HG03439 (cell line): Measurements from ENCODE around the gene ELP6.

Source experiments
- ATAC-seq: cut with Tn5 transposase; IDR thresholded peaks from one replicate; pipeline ENCODE4 v1.9.1; 2021; ENCODE audit warnings: mild to moderate bottlenecking, moderate library complexity; ENCODE audit not compliant: unreplicated experiment

ELP6 gene

GRCh38 chr3:47513125-47513929 is at the start of gene ELP6:
Gene ELP6 (minus strand): TSS chr3:47513712. CDS start chr3:47513590, 122 bp downstream.
- ATAC-seq, result peak; percentile 96

GRCh38 chr3:47556351-47556750 is 42.8 kb upstream of the ELP6 start:
- ATAC-seq, result no peak

GRCh38 chr3:47554335-47554734 is 40.8 kb upstream of the ELP6 start:
- ATAC-seq, result no peak

GRCh38 chr3:47553407-47553806 is 39.9 kb upstream of the ELP6 start:
- no peak for ATAC-seq

GRCh38 chr3:47542471-47543173 is 29.1 kb upstream of the ELP6 start:
- ATAC-seq, result no peak

DNA sequence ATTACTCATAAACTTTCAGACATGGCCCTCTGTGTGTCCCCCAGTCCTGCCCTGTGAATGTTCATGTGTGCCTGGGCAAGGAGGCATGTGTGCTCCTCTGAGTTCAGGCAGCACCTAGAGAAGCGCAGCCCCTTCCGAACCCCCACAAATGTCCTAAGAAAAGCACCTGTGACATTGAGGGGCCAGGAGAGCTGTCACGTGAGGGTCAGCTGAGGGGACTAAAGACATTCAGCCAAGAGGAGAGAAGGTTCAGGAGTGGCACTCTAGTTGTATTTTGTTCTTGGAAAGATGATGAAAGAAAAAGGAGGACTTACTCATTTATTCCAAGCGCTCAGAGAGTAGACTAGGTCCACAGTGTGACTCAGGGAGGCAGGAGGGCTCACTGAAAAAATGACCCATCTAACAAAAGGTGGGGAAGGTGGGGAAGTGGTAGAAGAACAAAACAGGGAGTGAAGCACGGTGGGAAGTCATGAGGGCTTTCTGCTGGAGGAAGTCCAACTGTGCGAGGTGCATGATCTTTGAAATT is 28.1 kb upstream of the ELP6 start:
- no peak for ATAC-seq

- no peak for ATAC-seq
These were observed 26.8 kb upstream of the ELP6 start for GRCh38 chr3:47540281-47540680.

- ATAC-seq, result no peak
These were observed 23.5 kb upstream of the ELP6 start for GRCh38 chr3:47536967-47537366.

DNA sequence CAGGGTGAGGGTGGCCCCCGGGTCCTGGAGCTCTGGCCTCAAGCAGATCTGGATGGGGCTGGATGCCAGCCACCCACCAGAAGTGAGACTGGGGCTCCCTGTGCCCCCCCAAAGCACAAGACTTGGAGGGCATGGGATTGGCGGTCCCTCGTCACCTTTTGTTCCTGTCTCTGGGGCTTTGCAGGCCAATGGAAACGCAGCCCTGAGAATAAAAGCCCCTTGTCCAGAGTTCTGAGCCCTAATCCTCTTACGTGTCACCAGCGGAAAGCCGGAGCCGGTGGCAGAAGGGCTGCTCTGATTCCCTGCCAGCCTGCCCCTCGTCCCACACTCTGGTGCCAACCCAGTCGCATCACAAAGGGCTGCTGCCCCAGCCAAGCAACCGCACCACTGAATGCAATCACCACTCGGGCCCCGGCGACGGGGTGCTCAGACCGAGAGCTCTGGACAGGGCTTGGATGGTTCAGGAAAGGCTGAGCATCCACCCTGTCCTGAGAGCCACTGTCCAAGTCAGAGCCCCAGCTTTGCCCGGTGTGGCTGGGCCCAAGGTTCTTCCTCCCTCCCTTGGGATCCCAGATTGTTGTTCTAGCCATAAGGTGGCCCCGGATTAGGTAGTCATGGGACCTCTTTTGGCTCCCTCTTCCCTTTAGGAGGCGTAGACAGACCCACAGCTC is 22.8 kb upstream of the ELP6 start:
- ATAC-seq, result no peak

- ATAC-seq, result no peak
These were observed 20.5 kb upstream of the ELP6 start for GRCh38 chr3:47533996-47534454.

- ATAC-seq, result no peak
These were observed 20.0 kb upstream of the ELP6 start for GRCh38 chr3:47533481-47533880.

DNA sequence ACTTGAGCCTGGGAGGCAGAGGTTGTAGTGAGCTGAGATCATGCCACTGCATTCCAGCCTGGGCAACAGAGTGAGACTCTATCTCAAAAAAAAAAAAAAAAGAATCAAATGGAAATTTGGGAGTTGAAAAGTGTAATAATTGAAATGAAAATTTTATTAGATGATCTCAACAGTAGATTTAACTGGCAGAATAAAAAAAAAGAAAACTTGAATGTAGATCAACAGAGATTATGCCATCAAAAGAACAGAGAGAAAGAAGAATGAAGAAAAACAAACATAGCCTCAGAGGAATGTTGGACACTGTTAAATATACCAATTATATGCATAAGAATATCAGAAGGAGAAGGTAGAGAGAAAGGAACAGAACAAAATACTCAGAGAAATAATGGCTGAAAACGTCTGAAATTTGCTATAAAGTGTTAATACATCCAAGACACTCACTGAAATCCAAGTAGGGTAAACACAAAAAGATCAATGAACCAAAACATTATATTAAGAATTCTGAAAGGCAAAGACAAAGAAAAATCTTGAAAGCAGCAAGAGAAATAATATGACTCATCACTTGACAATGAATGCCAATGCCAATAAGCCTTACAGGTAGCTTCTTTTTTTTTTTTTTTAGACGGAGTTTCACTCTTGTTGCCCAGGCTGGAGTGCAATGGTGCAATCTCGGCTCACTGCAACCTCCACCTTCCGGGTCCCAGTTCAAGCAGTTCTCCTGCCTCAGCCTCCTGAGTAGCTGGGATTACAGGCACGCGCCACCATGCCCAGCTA is 14.6 kb upstream of the ELP6 start:
- ATAC-seq, result no peak

DNA sequence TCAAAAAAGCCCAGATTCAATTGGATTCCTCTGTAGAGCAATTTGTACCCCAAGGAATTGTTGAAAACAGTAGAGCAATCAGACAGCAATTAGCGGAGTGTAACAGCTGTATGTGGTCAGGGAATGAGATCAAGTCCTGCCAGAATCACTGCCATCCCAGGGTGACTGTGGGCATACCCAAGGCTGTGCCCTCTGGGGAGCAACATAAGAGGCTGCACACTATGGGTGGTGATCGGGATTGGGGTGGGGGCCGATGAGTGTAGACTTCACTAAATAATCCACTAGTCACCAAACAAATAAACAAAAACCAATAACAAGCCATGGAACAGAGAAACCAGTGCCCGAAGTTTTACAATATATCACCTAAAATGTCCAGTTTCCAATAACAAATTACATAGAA is 12.1 kb upstream of the ELP6 start:
- no peak for ATAC-seq

- no peak for ATAC-seq
These were observed 10.0 kb upstream of the ELP6 start for GRCh38 chr3:47523310-47524073.

DNA sequence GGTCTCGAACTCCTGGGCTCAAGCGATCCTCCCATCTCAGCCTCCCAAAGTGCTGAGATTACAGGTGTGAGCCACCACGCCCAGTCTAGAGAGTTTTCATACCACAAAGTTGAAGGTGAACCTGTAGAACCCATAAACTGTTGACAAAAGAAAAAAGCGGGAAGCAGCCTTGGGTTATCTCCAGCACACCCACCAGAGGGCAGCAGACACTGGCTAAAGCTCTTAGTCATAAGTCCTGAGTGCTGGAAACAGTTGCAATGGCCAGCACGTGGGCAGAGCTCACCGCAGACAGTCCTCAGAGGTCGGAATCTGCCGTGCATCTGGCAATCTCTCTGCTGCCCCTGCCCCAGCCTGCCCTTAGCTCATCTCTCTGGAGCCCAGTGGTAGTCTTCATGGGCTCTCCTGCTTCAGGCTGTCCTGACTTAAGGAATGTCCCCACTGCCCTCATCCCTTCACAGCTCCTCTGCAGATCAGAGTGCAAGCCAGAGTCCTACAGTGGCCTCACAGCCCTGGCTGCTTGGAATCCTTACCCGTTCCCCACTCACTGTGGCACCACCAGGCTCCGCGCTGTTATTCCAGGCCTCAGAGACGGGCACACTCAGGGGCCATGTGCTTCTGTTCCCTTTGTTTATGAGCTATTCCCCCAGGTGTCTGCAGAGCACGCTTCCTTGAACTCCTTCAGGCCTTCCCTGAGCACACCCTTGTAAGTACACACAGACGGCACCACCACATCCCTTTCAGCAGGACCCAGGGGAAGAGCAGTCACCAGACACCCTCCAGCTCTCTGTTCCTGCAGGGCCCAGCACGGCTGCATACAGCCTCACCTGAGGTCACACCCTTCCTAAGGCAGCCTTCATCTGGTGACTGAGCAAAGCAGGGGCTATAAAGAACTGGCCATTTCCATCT is 8.8 kb upstream of the ELP6 start:
- ATAC-seq, result peak; percentile 86

- no peak for ATAC-seq
These were observed 7.2 kb upstream of the ELP6 start for GRCh38 chr3:47520756-47521155.

GRCh38 chr3:47517937-47518336 is 4.4 kb upstream of the ELP6 start:
- ATAC-seq, result no peak

- ATAC-seq, result no peak
These were observed 2.4 kb upstream of the ELP6 start for GRCh38 chr3:47515864-47516319.

- ATAC-seq, result no peak
These were observed 1.6 kb upstream of the ELP6 start for GRCh38 chr3:47515100-47515499.
